Kidney capillary endothelial cell (primary cell): ENCODE measurements around the gene CALD1.

Experiments used
- DNase-seq: peaks from one replicate; pipeline ENCODE4 v3.0.0-alpha.2; 2018; ENCODE audit warnings: low spot score

The CALD1 gene

DNA sequence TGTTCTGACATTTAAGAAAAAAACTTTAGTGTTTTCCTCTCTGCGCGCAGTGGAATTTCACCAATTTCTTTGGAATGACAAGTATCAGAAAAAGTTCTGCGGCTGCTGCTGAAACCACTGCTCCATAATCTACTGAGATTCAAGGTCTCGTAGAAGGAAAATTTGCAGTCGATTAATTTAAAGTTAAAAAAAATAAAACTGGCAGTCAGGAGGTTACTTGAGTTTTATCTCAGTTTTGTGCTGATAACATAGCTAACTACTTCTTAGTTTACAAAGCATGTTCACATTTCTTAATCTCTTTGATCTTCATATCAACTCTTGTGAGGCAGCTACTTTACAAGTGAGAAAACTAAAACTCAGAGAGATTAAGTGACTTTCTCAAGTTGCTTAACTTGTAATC is 18.2 kb upstream of the CALD1 start:
- DNase-seq: no peak

- no peak for DNase-seq
Measured at GRCh38 chr7:134763960-134764359, 15.5 kb upstream of the CALD1 start.

DNA sequence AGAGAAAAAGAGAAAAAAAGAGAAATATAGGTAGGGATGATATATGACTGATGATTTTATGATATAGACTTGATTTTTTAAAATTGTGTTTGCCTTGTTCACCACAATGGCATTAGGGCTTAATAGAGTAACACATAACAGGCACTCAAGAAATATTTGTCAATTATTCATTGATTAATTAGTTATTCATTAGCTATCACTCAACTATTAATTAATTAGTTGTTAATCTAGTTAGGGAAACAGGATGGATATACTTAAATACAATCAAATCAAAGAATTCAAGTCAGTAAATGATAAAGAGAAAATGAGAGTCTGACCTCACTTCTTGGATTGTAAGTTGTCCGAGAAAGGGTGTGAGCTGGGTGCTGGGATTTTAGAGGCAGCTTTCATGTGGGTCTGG is 15.1 kb upstream of the CALD1 start:
- DNase-seq: no peak

- DNase-seq: no peak
Measured at GRCh38 chr7:134766779-134767519, 12.5 kb upstream of the CALD1 start.

DNA sequence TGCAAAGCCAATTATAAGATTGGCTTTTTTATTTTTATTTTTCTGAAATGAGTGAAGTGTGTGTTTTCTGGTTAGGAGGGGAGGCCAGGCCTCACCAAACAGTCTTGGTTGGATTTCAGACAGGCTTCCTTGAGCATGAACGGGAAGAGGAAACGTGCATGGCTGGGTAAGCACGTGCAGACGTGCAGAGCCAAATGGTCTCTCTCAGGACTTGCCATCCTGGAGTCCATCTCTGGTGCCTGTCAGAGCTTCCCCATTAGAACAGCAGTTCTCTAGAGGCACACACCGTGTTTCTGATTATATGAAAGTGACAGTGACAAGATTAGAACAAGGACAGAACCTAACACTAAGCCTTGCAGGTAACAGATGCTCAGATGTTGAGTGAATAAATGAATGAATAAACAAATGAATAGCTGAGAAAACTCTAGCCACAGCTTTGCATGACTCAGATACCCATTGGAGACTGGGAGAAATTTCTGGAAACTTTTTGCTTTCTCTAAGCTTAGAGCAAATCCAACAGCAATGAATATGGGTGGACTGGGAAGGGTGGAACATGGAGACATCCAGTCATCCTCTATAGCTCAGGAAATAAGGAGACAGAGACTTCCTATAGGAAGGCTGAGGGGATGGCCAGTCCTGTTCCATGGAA is 11.8 kb upstream of the CALD1 start:
- DNase-seq: no peak

- no peak for DNase-seq
Measured at GRCh38 chr7:134768243-134768642, 11.2 kb upstream of the CALD1 start.

- DNase-seq: no peak
Measured at GRCh38 chr7:134770676-134771075, 8.8 kb upstream of the CALD1 start.

DNA sequence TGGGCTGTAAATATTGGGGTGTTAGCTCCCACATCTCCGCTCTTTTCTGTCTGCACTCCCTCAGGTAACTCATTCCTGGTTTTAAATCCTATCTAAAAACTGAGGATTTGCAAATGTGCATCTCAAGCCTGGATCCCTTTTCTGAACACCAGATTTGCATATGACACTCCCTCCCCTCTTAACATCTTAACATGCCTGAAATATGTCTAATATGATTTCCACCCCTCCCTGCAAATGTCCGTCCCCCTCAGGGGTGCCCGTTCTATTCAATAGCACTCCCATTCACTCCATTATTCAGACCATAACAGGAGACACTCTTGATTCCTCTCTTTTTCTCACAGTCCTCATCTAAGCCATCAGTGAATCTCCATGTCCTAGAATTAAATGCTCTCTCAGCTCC is 8.3 kb upstream of the CALD1 start:
- DNase-seq: no peak

DNA sequence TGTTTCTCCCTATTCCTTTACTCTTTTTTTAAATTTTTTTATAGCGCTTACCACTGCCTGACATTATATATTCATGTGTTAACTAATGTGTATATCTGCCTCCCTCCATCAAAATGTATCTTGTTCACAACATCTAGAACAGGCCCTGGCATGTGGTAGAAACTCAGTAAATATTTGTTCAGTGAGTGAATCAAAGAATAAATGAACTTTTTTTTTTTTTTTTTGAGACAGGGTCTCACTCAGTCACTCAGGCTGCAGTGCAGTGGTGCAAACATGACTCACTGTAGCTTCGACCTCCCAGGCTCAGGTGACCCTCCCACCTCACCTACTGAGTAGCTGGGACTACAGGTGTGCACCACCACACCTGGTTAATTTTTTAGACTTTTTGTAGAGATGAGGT is 7.5 kb upstream of the CALD1 start:
- DNase-seq: no peak

- no peak for DNase-seq
Measured at GRCh38 chr7:134772401-134772800, 7.0 kb upstream of the CALD1 start.

DNA sequence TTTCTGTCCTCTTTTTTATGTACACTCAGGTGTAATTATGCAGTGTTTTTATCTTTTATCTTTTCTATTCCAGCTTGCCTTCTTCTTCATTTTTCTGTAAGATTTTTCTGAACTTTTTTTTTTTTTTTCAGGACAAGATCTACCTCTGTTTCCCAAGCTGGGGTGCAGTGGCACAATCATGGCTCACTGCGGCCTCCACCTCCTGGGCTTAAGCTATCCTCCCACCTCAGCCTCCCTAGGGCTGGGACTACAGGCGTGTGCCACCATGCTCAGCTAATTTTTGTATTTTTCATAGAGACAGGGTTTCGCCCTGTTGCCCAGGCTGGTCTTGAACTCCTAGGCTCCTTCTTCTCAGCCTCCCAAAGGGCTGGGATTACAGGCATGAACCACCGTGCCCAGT is 6.3 kb upstream of the CALD1 start:
- no peak for DNase-seq

DNA sequence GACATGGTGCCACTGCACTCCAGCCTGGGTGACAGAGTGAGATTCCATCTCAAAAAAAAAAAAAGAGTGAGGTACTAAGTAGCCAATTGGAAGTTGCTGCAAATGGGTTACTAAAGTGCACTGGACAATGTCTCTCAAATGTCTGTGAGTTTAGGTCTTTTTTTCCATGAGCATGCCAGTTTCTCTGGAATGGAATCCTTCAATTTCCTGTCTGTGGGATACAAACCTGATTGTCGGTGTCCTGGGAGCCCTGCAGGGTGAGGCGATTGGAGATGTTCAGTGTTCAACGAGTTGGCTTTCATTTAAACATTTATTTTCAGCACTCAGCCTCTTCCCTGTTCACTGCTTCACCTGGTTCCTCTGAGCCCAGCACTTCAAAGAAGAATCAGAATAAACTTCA is 5.3 kb upstream of the CALD1 start:
- no peak for DNase-seq

DNA sequence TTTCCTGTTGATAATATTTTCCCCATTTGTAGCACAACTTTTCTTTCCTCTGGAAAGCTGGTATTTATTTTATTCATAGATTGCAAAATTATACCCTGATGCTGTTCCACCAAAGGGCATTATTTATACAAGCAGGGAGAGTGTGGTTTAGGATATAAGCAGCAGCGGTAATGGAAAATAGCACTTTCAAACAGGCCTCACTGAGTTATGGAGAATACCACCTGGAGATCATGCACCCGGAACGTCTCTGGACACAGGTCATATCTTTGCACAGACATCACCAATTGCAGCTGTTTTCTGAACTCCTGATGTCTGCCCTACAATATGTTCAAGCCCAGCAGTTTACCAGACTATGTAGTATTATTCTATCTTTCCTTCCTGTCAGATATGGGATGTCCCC is 2.0 kb upstream of the CALD1 start:
- DNase-seq: no peak

DNA sequence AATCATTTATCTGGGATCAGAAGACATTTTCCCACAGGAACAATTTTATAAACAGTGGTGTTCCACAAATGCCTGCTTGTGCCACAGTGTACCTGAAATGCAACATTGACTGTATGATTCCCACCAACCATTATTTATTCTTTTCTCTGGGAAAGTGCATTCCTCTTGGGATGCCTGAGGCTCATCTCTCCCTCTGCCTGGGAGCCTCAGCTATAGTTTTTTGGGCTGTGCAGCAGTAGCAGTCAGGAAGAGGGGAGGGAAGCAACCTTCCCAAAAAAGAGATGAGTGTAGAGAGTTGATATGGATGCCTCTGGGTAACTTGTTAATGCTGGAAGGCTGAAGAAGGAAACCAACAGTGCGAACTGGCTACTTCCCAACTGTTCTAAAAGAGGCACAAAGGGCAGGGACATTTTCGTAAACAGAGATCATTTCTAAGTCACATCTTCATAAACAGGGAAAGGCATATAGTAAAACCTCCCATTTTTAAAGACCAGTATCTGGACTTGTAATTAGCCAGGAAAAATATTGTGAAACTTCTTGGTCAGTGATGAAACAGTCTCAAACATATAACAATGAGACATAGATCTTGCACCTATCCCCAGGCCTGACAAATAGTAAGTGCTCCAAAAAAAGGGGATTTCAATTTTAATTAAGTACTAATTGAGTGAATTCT is 1.4 kb upstream of the CALD1 start:
- DNase-seq: no peak

DNA sequence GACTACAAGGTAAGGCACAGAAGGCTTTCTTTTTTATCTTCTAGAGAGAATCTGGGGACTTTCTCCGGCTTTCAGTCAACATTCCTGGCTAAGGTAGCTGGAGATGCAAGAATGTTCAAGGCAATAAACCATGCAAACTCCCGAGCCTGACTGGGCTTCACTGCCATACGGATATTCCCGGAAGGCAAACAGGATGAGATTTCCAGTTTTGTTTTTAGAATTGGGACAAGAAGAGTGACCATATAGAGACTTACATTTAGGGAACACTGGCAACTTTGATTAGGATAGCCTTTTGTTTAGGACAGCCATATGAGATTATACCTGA is 269 bp downstream of the CALD1 start:
- no peak for DNase-seq

- peak; percentile 36 for DNase-seq
Measured at GRCh38 chr7:134780166-134780828, 863 bp downstream of the CALD1 start.

DNA sequence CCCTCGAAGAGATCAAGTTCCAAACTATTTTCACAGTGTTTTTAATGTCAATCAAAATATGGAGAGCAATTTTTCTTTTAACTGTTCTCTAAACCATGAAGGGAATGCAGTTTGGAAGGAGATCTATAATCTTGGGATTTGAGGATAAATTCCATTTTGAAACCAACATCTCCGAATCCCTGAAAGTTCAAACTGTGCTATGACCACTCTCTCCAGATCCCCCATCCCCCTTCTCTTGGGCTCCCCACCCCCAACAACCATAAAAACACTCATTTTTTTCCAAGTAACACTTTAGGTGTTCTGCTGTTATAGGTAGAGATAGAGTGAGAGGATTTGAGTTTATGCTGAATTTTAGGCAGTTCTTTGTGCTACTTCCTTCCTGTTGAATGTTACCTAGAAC is 1.7 kb downstream of the CALD1 start:
- peak; percentile 20 for DNase-seq

DNA sequence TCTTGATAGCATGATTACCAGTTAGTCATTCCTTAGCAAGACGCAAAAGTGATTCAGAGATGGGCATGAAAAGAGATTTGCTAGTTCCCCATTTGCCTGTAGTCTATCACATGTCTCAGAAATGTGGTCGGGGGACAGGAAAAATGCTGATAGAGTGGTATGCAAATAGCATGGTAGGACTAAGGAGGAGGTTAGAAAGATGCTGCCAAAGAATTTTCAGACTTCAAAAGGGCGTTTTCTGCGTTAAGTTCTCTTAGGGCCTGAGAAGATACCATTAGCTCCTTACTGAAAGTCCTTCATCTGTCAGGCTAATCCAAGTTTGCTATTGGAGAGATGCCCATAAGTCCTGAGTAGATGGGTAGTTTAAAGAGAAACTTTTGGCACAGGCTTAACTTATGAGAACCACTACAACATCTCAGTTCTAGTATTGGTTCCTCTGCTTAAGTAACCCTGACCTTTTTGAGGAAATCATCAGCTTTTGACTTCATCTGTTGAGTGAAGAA is 2.7 kb downstream of the CALD1 start:
- DNase-seq: no peak

GRCh38 chr7:134783294-134784069 is 4.0 kb downstream of the CALD1 start:
- no peak for DNase-seq

- no peak for DNase-seq
Measured at GRCh38 chr7:134784251-134785049, 5.0 kb downstream of the CALD1 start.

GRCh38 chr7:134785842-134786241 is 6.4 kb downstream of the CALD1 start:
- DNase-seq: no peak
